ENCODE measurements around the gene SUN2. TPM values are rescaled to one million over a fixed set of nuclear protein-coding genes. Genes with fewer than 3 reads are reported as not detected.

SUN2 gene
- total and polyA plus RNA-seq, 2 of the 13 experiments (the other 11 are each of a cell fraction or from before 2014, with no cell fraction given) = 45.6 to 56.6 TPM

DNA sequence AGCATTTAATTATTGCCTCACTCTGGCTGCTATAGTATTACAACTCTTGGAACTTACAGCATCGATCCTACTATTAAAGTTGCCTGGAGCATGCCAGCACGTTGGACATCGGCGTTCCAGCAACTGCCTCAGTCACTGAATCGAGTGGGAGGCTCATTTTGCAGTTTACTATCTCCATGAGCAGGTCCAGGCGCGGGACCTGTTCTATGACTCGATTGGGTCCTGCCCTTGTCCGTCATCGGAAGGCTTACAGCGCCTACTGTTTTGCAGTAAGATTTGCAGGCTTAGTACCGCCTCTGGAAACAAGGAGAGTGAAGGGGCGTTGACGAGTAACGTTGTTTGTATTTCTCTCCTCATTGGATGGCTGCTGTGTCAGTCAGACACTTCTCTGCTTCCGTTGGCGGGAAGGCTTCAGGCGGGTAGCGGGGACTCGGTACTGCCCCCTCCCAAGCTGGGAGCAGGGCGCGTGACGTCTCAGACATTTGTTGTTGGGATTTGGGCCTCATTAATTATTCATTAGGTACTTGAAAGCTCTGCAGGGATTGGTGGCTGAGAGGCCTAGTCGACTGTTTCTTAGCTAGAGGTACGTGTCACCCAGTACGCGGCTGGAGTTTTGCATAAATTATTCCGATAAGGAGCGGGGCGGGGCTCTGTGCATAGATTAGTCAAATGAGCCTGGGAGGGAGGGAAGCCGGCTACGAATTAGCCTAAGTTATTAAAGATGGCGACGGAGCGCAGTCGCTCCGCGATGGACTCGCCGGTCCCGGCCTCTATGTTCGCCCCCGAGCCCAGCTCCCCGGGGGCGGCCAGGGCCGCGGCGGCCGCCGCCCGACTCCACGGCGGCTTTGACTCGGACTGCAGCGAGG lies 50.3 kb downstream of the SUN2 start, which contains the start of gene GTPBP1:
GTPBP1 (plus strand) TSS at position 710 of the 866 bp plus-strand sequence; CDS start at position 722, 12 bp downstream.
- CTCF ChIA-PET (ENCODE audit: low intra/inter-chr PET ratio, low total read pairs) = no interaction called here
- POLR2A ChIA-PET = interaction anchor here (0.7 to 5.8 kb wide), 15 partner anchors 9 to 814 kb away, joined by 3 to 51 read pairs (median 4); partner anchors contain the start of genes RPL3 and TOMM22
- BruUV-seq (replicated peaks) = no TSS peak
- H3K36me3 ChIP-seq (replicated peaks in 1 of 2; ENCODE audit: control insufficient read depth in 1 of 2, insufficient read depth in 2 of 2, low read length in 2 of 2) = peaks cover 3 to 11% of the 10 kb centered on the region in 2 experiments
- peak within 1 kb of the TSS; percentile 90 for H3K9ac ChIP-seq (ENCODE audit: insufficient read depth, low read depth, low read length)
- ATAC-seq (peak; percentile 88), FAIRE-seq (peak; percentile 100), DNase-seq (ENCODE audit: low spot score) (peak; percentile 100)
- peak within 1 kb of the TSS; percentile 87 for H3K4me2 ChIP-seq (ENCODE audit: low read depth, low read length)
- H4K20me1 ChIP-seq (ENCODE audit: insufficient read depth, low read length) = peaks cover 30% of the 10 kb centered on the region
- 2% methylated on average over 17 of the region's 55 CpGs for WGBS (ENCODE audit: low lambda C conversion rate)
- intact Hi-C loops (cut with micrococcal nuclease; ENCODE audit: unreplicated experiment) = no loop called here
- peak within 1 kb of the TSS; percentile 81 for H3K27ac ChIP-seq (ENCODE audit: extremely low read length, insufficient read depth, low read length)
- peaks cover 46% of the 10 kb centered on the region for H3K79me2 ChIP-seq (ENCODE audit: insufficient read depth, low read length)
- peak within 1 kb of the TSS; percentile 82 to 87 (median 83) for H3K4me3 ChIP-seq (replicated peaks in 1 of 3; ENCODE audit: insufficient read depth in 1 of 3, low read depth in 2 of 3, low read length in 3 of 3)
- H2AFZ ChIP-seq (ENCODE audit: low read length) = no peak within 1 kb of the TSS
- H3K9me3 ChIP-seq (ENCODE audit: low read length) = no peaks in the 10 kb centered on the region
- H3K27me3 ChIP-seq (ENCODE audit: control insufficient read depth in 1 of 2, insufficient read depth in 2 of 2, low read length in 2 of 2) = no peaks in the 10 kb centered on the region; a peak in 1 of 5 replicates
- in situ Hi-C loops (cut with HindIII; ENCODE audit: extremely low pct_ligation_motif_present, low pct_unique_long_range_greater_than_20kb) = no loop called here
- peaks cover 49% of the 10 kb centered on the region for H3K4me1 ChIP-seq (ENCODE audit: insufficient read depth, low read length)
- TF ChIP-seq RAD21 (CRISPR knock-in tag; IDR thresholded peaks at IDR 0.05) (no peak), NR2C2 (CRISPR knock-in tag; IDR thresholded peaks at IDR 0.05; ENCODE audit: borderline replicate concordance) (no peak; the same call in 1 of the 2 replicates), ISX (CRISPR knock-in tag; conservative IDR thresholded peaks at IDR 0.05) (no peak), CHCHD3 (CRISPR knock-in tag; IDR thresholded peaks at IDR 0.05) (no peak), SCMH1 (CRISPR knock-in tag; IDR thresholded peaks at IDR 0.05; ENCODE audit: borderline replicate concordance) (no peak), ZNF235 (CRISPR knock-in tag; IDR thresholded peaks at IDR 0.05; ENCODE audit: borderline replicate concordance) (no peak), ZNF124 (CRISPR knock-in tag; IDR thresholded peaks at IDR 0.05) (no peak), ONECUT2 (CRISPR knock-in tag; IDR thresholded peaks at IDR 0.05) (no peak), MIER2 (CRISPR knock-in tag; IDR thresholded peaks at IDR 0.05) (no peak), HMGA1 (CRISPR knock-in tag; conservative IDR thresholded peaks at IDR 0.05) (no peak)
- TF ChIP-seq, protein P1, sequence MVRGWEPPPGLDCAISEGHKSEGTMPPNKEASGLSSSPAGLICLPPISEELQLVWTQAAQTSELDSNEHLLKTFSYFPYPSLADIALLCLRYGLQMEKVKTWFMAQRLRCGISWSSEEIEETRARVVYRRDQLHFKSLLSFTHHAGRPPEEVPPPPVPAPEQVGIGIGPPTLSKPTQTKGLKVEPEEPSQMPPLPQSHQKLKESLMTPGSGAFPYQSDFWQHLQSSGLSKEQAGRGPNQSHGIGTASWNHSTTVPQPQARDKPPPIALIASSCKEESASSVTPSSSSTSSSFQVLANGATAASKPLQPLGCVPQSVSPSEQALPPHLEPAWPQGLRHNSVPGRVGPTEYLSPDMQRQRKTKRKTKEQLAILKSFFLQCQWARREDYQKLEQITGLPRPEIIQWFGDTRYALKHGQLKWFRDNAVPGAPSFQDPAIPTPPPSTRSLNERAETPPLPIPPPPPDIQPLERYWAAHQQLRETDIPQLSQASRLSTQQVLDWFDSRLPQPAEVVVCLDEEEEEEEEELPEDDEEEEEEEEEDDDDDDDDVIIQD (CRISPR knock-in tag; IDR thresholded peaks at IDR 0.05; ENCODE audit: low read depth) = no peak
- TF ChIP-seq, protein P2, sequence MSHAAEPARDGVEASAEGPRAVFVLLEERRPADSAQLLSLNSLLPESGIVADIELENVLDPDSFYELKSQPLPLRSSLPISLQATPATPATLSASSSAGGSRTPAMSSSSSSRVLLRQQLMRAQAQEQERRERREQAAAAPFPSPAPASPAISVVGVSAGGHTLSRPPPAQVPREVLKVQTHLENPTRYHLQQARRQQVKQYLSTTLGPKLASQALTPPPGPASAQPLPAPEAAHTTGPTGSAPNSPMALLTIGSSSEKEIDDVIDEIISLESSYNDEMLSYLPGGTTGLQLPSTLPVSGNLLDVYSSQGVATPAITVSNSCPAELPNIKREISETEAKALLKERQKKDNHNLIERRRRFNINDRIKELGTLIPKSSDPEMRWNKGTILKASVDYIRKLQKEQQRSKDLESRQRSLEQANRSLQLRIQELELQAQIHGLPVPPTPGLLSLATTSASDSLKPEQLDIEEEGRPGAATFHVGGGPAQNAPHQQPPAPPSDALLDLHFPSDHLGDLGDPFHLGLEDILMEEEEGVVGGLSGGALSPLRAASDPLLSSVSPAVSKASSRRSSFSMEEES (CRISPR knock-in tag; IDR thresholded peaks at IDR 0.05) = peak; percentile 72; the same call in 1 of the 2 replicates
- TF ChIP-seq, protein P3, sequence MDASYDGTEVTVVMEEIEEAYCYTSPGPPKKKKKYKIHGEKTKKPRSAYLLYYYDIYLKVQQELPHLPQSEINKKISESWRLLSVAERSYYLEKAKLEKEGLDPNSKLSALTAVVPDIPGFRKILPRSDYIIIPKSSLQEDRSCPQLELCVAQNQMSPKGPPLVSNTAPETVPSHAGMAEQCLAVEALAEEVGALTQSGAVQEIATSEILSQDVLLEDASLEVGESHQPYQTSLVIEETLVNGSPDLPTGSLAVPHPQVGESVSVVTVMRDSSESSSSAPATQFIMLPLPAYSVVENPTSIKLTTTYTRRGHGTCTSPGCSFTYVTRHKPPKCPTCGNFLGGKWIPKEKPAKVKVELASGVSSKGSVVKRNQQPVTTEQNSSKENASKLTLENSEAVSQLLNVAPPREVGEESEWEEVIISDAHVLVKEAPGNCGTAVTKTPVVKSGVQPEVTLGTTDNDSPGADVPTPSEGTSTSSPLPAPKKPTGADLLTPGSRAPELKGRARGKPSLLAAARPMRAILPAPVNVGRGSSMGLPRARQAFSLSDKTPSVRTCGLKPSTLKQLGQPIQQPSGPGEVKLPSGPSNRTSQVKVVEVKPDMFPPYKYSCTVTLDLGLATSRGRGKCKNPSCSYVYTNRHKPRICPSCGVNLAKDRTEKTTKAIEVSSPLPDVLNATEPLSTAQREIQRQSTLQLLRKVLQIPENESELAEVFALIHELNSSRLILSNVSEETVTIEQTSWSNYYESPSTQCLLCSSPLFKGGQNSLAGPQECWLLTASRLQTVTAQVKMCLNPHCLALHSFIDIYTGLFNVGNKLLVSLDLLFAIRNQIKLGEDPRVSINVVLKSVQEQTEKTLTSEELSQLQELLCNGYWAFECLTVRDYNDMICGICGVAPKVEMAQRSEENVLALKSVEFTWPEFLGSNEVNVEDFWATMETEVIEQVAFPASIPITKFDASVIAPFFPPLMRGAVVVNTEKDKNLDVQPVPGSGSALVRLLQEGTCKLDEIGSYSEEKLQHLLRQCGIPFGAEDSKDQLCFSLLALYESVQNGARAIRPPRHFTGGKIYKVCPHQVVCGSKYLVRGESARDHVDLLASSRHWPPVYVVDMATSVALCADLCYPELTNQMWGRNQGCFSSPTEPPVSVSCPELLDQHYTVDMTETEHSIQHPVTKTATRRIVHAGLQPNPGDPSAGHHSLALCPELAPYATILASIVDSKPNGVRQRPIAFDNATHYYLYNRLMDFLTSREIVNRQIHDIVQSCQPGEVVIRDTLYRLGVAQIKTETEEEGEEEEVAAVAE (CRISPR knock-in tag; IDR thresholded peaks at IDR 0.05; ENCODE audit: borderline replicate concordance) = peak; percentile 55; the same call in 1 of the 2 replicates
- TF ChIP-seq, protein P4, sequence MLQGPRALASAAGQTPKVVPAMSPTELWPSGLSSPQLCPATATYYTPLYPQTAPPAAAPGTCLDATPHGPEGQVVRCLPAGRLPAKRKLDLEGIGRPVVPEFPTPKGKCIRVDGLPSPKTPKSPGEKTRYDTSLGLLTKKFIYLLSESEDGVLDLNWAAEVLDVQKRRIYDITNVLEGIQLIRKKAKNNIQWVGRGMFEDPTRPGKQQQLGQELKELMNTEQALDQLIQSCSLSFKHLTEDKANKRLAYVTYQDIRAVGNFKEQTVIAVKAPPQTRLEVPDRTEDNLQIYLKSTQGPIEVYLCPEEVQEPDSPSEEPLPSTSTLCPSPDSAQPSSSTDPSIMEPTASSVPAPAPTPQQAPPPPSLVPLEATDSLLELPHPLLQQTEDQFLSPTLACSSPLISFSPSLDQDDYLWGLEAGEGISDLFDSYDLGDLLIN (CRISPR knock-in tag; IDR thresholded peaks at IDR 0.05; ENCODE audit: borderline replicate concordance) = no peak

Data from HepG2 (cell line).